Measurements from ENCODE around the gene ST7. TPM values are rescaled to one million over a fixed set of nuclear protein-coding genes. Genes with fewer than 3 reads are reported as not detected.
"Not testable (repeated sequence)": the region's sequence is repeated elsewhere in the genome, so short reads cannot be mapped to it uniquely, and the experiment has no call there.

ST7 gene
- total RNA-seq, 4 donors from 2014 or later = 13.5 to 24.9 (median 18.6) TPM

DNA sequence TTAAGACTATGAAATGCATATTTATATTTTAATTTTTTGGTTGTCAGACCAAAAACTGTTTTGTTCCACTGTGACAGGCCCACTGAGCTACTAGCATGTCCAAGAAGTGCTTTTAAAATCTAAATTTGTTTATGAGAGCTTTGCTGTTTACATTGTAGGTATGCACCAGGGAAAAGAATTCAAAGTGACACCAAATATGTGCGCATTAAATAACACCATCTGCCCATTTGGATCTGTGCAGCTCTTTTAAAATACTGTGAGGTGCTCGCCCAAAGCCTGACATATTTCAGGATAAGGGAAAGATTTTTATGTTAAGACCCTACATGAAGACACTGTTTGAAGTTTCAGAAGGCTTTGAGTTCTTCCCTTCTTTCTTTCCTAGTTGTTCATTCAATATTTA, 162.9 kb downstream of the ST7 start:
- 95 to 98% methylated on average over 2 of the region's 2 CpGs for WGBS, 2 donors
- Histone ChIP-seq H3K27me3 (no peaks in the 10 kb centered on the region), H3K4me3 (no peak overlapping the region), H3K9me3 (no peaks in the 10 kb centered on the region), H3K27ac (no peak overlapping the region), H3K36me3 (no peaks in the 10 kb centered on the region), H3K4me1 (peaks cover 0 to 7% (median 0%) of the 10 kb centered on the region in 4 donors)
- no peak for DNase-seq (ENCODE audit: low spot score in 2 of 2)
- TF ChIP-seq, protein P1, sequence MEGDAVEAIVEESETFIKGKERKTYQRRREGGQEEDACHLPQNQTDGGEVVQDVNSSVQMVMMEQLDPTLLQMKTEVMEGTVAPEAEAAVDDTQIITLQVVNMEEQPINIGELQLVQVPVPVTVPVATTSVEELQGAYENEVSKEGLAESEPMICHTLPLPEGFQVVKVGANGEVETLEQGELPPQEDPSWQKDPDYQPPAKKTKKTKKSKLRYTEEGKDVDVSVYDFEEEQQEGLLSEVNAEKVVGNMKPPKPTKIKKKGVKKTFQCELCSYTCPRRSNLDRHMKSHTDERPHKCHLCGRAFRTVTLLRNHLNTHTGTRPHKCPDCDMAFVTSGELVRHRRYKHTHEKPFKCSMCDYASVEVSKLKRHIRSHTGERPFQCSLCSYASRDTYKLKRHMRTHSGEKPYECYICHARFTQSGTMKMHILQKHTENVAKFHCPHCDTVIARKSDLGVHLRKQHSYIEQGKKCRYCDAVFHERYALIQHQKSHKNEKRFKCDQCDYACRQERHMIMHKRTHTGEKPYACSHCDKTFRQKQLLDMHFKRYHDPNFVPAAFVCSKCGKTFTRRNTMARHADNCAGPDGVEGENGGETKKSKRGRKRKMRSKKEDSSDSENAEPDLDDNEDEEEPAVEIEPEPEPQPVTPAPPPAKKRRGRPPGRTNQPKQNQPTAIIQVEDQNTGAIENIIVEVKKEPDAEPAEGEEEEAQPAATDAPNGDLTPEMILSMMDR (IDR thresholded peaks at IDR 0.05) = no peak
- TF ChIP-seq POLR2A (IDR thresholded peaks at IDR 0.05) = no peak
- no peak for TF ChIP-seq EP300 (IDR thresholded peaks at IDR 0.05)

- Histone ChIP-seq H3K4me3 (no peak overlapping the region), H3K4me1 (peaks cover 0 to 6% (median 0%) of the 10 kb centered on the region in 4 donors), H3K9me3 (no peaks in the 10 kb centered on the region), H3K27me3 (no peaks in the 10 kb centered on the region), H3K27ac (no peak overlapping the region), H3K36me3 (no peaks in the 10 kb centered on the region)
- WGBS, 2 donors = 98 to 100% methylated on average over 2 of the region's 2 CpGs
- no peak for DNase-seq (ENCODE audit: low spot score in 2 of 2)
- TF ChIP-seq, protein P1 (IDR thresholded peaks at IDR 0.05) = no peak
- no peak for TF ChIP-seq EP300 (IDR thresholded peaks at IDR 0.05)
- no peak for TF ChIP-seq POLR2A (IDR thresholded peaks at IDR 0.05)
These were observed 163.9 kb downstream of the ST7 start for GRCh38 chr7:117117172-117117571.

- no peak for DNase-seq (ENCODE audit: low spot score in 2 of 2)
- H3K27ac ChIP-seq = no peak overlapping the region
- no peaks in the 10 kb centered on the region for H3K27me3 ChIP-seq
- TF ChIP-seq, protein P1 (IDR thresholded peaks at IDR 0.05) = no peak
- TF ChIP-seq POLR2A (IDR thresholded peaks at IDR 0.05) = no peak
- no peak for TF ChIP-seq EP300 (IDR thresholded peaks at IDR 0.05)
- 49% methylated on average over 4 of the region's 4 CpGs for WGBS, 2 donors
- H3K36me3 ChIP-seq = no peaks in the 10 kb centered on the region
- H3K4me1 ChIP-seq = peaks cover 0 to 14% (median 5%) of the 10 kb centered on the region in 4 donors
- no peaks in the 10 kb centered on the region for H3K9me3 ChIP-seq
- H3K4me3 ChIP-seq = no peak overlapping the region
These were observed 165.4 kb downstream of the ST7 start for GRCh38 chr7:117118579-117119180.

GRCh38 chr7:117119192-117119924, 166.1 kb downstream of the ST7 start:
- H3K27ac ChIP-seq = no peak overlapping the region
- no peaks in the 10 kb centered on the region for H3K27me3 ChIP-seq
- H3K36me3 ChIP-seq = no peaks in the 10 kb centered on the region
- TF ChIP-seq, protein P1 (IDR thresholded peaks at IDR 0.05) = peak; percentile 62 to 82 (median 78)
- TF ChIP-seq POLR2A (IDR thresholded peaks at IDR 0.05) = no peak
- H3K4me3 ChIP-seq = no peak overlapping the region
- DNase-seq (ENCODE audit: low spot score in 2 of 2) = peak; percentile 74 to 92
- peaks cover 0 to 20% (median 7%) of the 10 kb centered on the region in 4 donors for H3K4me1 ChIP-seq
- 15 to 16% methylated on average over 7 of the region's 7 CpGs for WGBS, 2 donors
- H3K9me3 ChIP-seq = no peaks in the 10 kb centered on the region

DNA sequence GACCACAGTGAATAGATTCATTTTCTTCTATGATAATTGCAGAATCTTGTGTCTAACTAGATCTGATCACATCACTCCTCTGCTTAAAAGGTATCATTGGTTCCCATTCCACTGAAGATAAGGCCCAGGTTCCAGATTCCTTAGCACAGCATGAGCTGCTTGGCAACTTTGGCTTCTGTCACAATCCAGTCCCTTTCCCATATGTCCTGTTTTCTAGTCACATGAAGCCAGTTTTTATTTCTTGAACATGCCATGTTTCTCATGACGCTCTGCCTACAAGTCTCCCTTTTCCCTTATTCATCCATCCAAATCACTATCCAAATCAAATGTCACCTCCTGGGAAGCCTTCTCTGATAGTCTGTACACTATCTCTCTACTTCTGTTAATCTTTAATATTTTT, 167.0 kb downstream of the ST7 start:
- not testable (repeated sequence) for H3K27ac ChIP-seq; H3K36me3 ChIP-seq; H3K27me3 ChIP-seq; H3K9me3 ChIP-seq; H3K4me3 ChIP-seq; DNase-seq (ENCODE audit: low spot score in 2 of 2)
- WGBS, 2 donors = 97 to 100% methylated on average over 1 of the region's 1 CpG
- peaks cover 0 to 30% (median 14%) of the 10 kb centered on the region in 4 donors for H3K4me1 ChIP-seq

GRCh38 chr7:117122036-117122435, 168.7 kb downstream of the ST7 start:
- 94 to 96% methylated on average over 1 of the region's 1 CpG for WGBS, 2 donors
- DNase-seq (ENCODE audit: low spot score in 2 of 2); H3K36me3 ChIP-seq; H3K27me3 ChIP-seq; H3K9me3 ChIP-seq; H3K4me3 ChIP-seq; H3K27ac ChIP-seq: not testable (repeated sequence)
- H3K4me1 ChIP-seq = peaks cover 0 to 35% (median 14%) of the 10 kb centered on the region in 4 donors

Measured in tibial nerve (tissue), 4 donors.